Type B pancreatic cell (in vitro differentiated cells): Measurements from ENCODE around the gene IPO13. TPM values are rescaled to one million over a fixed set of nuclear protein-coding genes. Genes with fewer than 3 reads are reported as not detected.
A peak's percentile ranks its signal among the peaks of the same experiment; 100 is the strongest.

ENCODE experiments used
- DNase-seq: peaks from one replicate; pipeline ENCODE4 v3.0.0; 2021; ENCODE audit warnings: mixed read lengths; ENCODE audit not compliant: unreplicated experiment; ENCODE audit errors: extremely low spot score
- H3K27ac Mint-ChIP-seq: 2 replicates; pipeline ENCODE4 v1.8.0; 2021; ENCODE audit warnings: mild to moderate bottlenecking, mixed read lengths
- H3K27me3 Mint-ChIP-seq: 2 replicates; pipeline ENCODE4 v1.8.0; 2021; ENCODE audit warnings: mixed read lengths
- H3K36me3 Mint-ChIP-seq: 2 replicates; pipeline ENCODE4 v1.8.0; 2021; ENCODE audit warnings: mixed read lengths
- H3K4me1 Mint-ChIP-seq: one replicate; pipeline ENCODE4 v1.8.0; 2021; ENCODE audit warnings: mixed read lengths; ENCODE audit not compliant: unreplicated experiment
- H3K4me3 Mint-ChIP-seq: 2 replicates; pipeline ENCODE4 v1.8.0; 2021; ENCODE audit warnings: mild to moderate bottlenecking, mixed read lengths
- H3K9me3 Mint-ChIP-seq: 2 replicates; pipeline ENCODE4 v1.8.0; 2021; ENCODE audit warnings: mixed read lengths
- CTCF ChIP-seq: fragments of 200-600 bp; sonication (generic); conservative IDR thresholded peaks from 2 replicates; pipeline ENCODE4 v1.5.0; 2021; ENCODE audit warnings: antibody characterized with exemption, mild to moderate bottlenecking
- total RNA-seq: library from RNA; stranded (reverse); gene quantifications from 2 replicates; pipeline ENCODE4 v1.2.1, GENCODE V29; 2021; ENCODE audit warnings: low replicate concordance

Gene IPO13
- total RNA-seq, 1 donor from 2014 or later = 39.4 TPM

- Mint-ChIP-seq H3K36me3 (peaks cover 42% of the 10 kb centered on the region), H3K9me3 (no peaks in the 10 kb centered on the region), H3K4me1 (peaks cover 45% of the 10 kb centered on the region), H3K27me3 (no peaks in the 10 kb centered on the region), H3K4me3 (peak overlapping the region; percentile 32), H3K27ac (no peak overlapping the region)
- no peak for TF ChIP-seq CTCF
- DNase-seq = peak; percentile 65
Observed at GRCh38 chr1:43981135-43981491, 34.4 kb downstream of the IPO13 start.

GRCh38 chr1:43981636-43982035 is 34.9 kb downstream of the IPO13 start:
- H3K4me3 Mint-ChIP-seq = peak overlapping the region; percentile 48
- no peak for TF ChIP-seq CTCF
- H3K9me3 Mint-ChIP-seq = no peaks in the 10 kb centered on the region
- H3K4me1 Mint-ChIP-seq = peaks cover 43% of the 10 kb centered on the region
- no peaks in the 10 kb centered on the region for H3K27me3 Mint-ChIP-seq
- H3K27ac Mint-ChIP-seq = no peak overlapping the region
- DNase-seq = no peak
- H3K36me3 Mint-ChIP-seq = peaks cover 39% of the 10 kb centered on the region

GRCh38 chr1:43982241-43982640 is 35.5 kb downstream of the IPO13 start:
- no peak for TF ChIP-seq CTCF
- DNase-seq = peak; percentile 68
- H3K4me1 Mint-ChIP-seq = peaks cover 41% of the 10 kb centered on the region
- H3K9me3 Mint-ChIP-seq = no peaks in the 10 kb centered on the region
- H3K4me3 Mint-ChIP-seq = peak overlapping the region; percentile 48
- no peaks in the 10 kb centered on the region for H3K27me3 Mint-ChIP-seq
- peaks cover 33% of the 10 kb centered on the region for H3K36me3 Mint-ChIP-seq
- H3K27ac Mint-ChIP-seq = no peak overlapping the region

DNA sequence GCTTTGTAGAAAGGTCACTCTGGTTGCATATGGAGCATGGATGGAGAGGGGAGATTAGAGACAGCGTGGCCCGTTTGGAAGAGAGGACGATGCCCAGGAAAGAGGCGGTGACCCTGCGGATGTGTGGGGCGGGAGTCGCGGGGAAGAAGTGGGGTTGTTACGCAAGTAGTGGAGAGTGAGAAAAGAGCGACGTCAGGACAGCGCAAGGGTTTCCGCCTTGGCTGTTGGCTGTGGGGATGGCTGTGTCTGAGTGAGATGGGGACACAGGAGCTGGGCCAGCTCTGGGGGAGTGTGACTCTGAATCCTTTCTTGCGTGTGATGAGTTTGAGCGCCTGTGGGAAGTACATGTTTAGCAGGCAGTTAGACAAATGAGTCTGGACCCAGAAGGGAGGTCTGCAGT is 36.1 kb downstream of the IPO13 start:
- Mint-ChIP-seq H3K4me3 (no peak overlapping the region), H3K36me3 (peaks cover 28% of the 10 kb centered on the region), H3K9me3 (no peaks in the 10 kb centered on the region), H3K27me3 (no peaks in the 10 kb centered on the region), H3K4me1 (peaks cover 35% of the 10 kb centered on the region), H3K27ac (peak overlapping the region; percentile 23)
- TF ChIP-seq CTCF = no peak
- DNase-seq = no peak

DNA sequence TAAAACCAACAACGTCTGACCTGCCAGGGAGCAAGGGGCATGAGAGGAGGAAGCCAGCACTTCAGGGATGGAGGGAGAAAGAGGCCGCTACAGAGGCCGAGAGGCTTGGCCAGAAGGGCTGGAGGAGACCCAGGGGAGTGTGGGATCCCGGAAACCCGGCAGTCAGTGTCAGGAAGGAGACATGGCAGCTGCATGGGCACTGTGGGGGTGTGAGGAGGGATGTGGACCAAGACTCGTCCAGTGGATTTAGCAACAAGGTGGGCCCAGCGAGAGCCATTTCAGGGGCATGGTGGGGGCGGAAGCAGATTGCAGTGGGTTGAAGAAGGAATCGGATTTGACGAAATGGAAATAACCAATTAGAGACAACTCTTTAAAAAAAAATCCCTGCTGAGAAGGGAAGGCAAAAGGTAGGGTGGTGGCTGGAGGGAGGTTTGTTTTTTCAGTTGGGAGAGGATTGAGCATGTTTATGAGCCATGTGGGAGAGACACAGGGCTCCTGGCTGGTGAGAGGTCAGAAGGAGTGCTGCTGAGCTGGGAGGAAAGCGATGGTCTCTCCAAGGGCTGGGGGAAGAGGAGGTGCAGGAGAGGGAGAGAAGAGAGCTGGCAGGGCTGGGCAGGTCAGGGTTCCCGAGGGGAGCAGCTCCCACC is 36.6 kb downstream of the IPO13 start:
- Mint-ChIP-seq H3K36me3 (peaks cover 23% of the 10 kb centered on the region), H3K4me3 (no peak overlapping the region), H3K4me1 (peaks cover 29% of the 10 kb centered on the region), H3K27me3 (no peaks in the 10 kb centered on the region), H3K27ac (peak overlapping the region; percentile 23), H3K9me3 (no peaks in the 10 kb centered on the region)
- DNase-seq = peak; percentile 65
- TF ChIP-seq CTCF = no peak

GRCh38 chr1:43984855-43985254 is 38.1 kb downstream of the IPO13 start:
- Mint-ChIP-seq H3K36me3 (peaks cover 19% of the 10 kb centered on the region), H3K27me3 (no peaks in the 10 kb centered on the region), H3K4me3 (no peak overlapping the region), H3K27ac (no peak overlapping the region), H3K4me1 (peaks cover 25% of the 10 kb centered on the region), H3K9me3 (no peaks in the 10 kb centered on the region)
- no peak for DNase-seq
- TF ChIP-seq CTCF = no peak
